Peyer's patch (tissue), 4 donors: ENCODE results near the gene TARDBP. TPM values are rescaled to one million over a fixed set of nuclear protein-coding genes. Genes with fewer than 3 reads are reported as not detected.
"Not testable (repeated sequence)": the region's sequence is repeated elsewhere in the genome, so short reads cannot be mapped to it uniquely, and the experiment has no call there.

ENCODE experiments used
- DNase-seq, 3 donors: peaks; one replicate each; pipeline ENCODE4 v3.0.0-alpha.2; 2017 to 2019
- H3K27ac ChIP-seq, 4 donors: fragments of 200-600 bp; sonication (generic); one replicate each; pipeline ENCODE4 v1.5.1; 2016 to 2019
- H3K27me3 ChIP-seq, 2 donors: fragments of 200-600 bp; sonication (generic); one replicate each; pipeline ENCODE4 v1.5.1; 2019
- H3K36me3 ChIP-seq, 3 donors: fragments of 200-600 bp; sonication (generic); one replicate each; pipeline ENCODE4 v1.5.1; 2016 to 2019
- H3K4me1 ChIP-seq, 4 donors: fragments of 200-600 bp; sonication (generic); one replicate each; pipeline ENCODE4 v1.5.1; 2016 to 2019
- H3K4me3 ChIP-seq, 4 donors: fragments of 200-600 bp; sonication (generic); 1 replicate in 3 of 4; 2 replicates in 1 of 4; pipeline ENCODE4 v1.5.1; 2016 to 2019; ENCODE audit warnings: mild to moderate bottlenecking in 1 of 4
- H3K9me3 ChIP-seq, 4 donors: fragments of 200-600 bp; sonication (generic); one replicate each; pipeline ENCODE4 v1.5.1; 2016 to 2019; ENCODE audit warnings: mild to moderate bottlenecking in 1 of 4
- CTCF ChIP-seq, 6 experiments: fragments of 450-650 bp in 4 of 6; fragments of 200-600 bp in 2 of 6; sonication (generic) in 1 of 6; IDR thresholded peaks; one replicate each; pipeline ENCODE4 v1.5.1; 2017 to 2019; ENCODE audit warnings: antibody characterized with exemption in 6 of 6, mild to moderate bottlenecking in 3 of 6, moderate library complexity in 1 of 6
- POLR2A ChIP-seq, 2 donors: fragments of 450-650 bp; IDR thresholded peaks; one replicate each; pipeline ENCODE4 v1.5.1; 2017; ENCODE audit warnings: antibody characterized with exemption in 2 of 2, mild to moderate bottlenecking in 2 of 2, moderate library complexity in 2 of 2
- total RNA-seq, 4 donors: library from RNA; depleted of rRNA; stranded (reverse); fragments of >200 nt; gene quantifications; one replicate each; pipeline ENCODE4 v1.1.0, GENCODE V29; 2016

TARDBP gene
- total RNA-seq, 4 donors from 2014 or later: 141 to 313 (median 167) TPM

- peak in 1 of 3 donors; percentile 43 for DNase-seq
- no peaks in the 10 kb centered on the region for H3K36me3 ChIP-seq
- TF ChIP-seq POLR2A (IDR thresholded peaks at IDR 0.05) (no peak), CTCF (IDR thresholded peaks at IDR 0.05) (no peak)
- no peaks in the 10 kb centered on the region for H3K27me3 ChIP-seq
- H3K4me1 ChIP-seq: no peaks in the 10 kb centered on the region
- no peaks in the 10 kb centered on the region for H3K9me3 ChIP-seq
- H3K4me3 ChIP-seq: peak overlapping the region in 1 of 4 donors; percentile 6
- H3K27ac ChIP-seq: no peak overlapping the region
These were observed 33.8 kb downstream of the TARDBP start for GRCh38 chr1:11046270-11046566.

- peak in 1 of 3 donors; percentile 21 for DNase-seq
- H3K4me3 ChIP-seq: peak within 1 kb of the TSS in 1 of 4 donors; percentile 6
- H3K4me1 ChIP-seq: no peaks in the 10 kb centered on the region
- no peak for TF ChIP-seq CTCF (IDR thresholded peaks at IDR 0.05)
- TF ChIP-seq POLR2A (IDR thresholded peaks at IDR 0.05): no peak
- no peak within 1 kb of the TSS for H3K27ac ChIP-seq
- no peaks in the 10 kb centered on the region for H3K36me3 ChIP-seq
- no peaks in the 10 kb centered on the region for H3K9me3 ChIP-seq
- H3K27me3 ChIP-seq: no peaks in the 10 kb centered on the region
These were observed 34.3 kb downstream of the TARDBP start, which contains the start of gene MASP2 for GRCh38 chr1:11046625-11047365. MASP2 (minus strand) TSS chr1:11047239; CDS start chr1:11047207, 32 bp downstream.

GRCh38 chr1:11051121-11051520 lies 38.7 kb downstream of the TARDBP start:
- H3K27ac ChIP-seq, DNase-seq, H3K9me3 ChIP-seq, H3K27me3 ChIP-seq, H3K4me3 ChIP-seq, H3K4me1 ChIP-seq: not testable (repeated sequence)
- H3K36me3 ChIP-seq: peaks cover 0 to 14% (median 0%) of the 10 kb centered on the region in 3 donors

GRCh38 chr1:11051781-11052511 lies 39.5 kb downstream of the TARDBP start:
- Histone ChIP-seq H3K36me3 (peaks cover 0 to 19% (median 0%) of the 10 kb centered on the region in 3 donors), H3K4me3 (no peak overlapping the region), H3K4me1 (no peaks in the 10 kb centered on the region), H3K27ac (no peak overlapping the region), H3K27me3 (no peaks in the 10 kb centered on the region), H3K9me3 (no peaks in the 10 kb centered on the region)
- no peak for TF ChIP-seq POLR2A (IDR thresholded peaks at IDR 0.05)
- no peak for TF ChIP-seq CTCF (IDR thresholded peaks at IDR 0.05)
- no peak for DNase-seq

GRCh38 chr1:11052839-11053757 lies 40.6 kb downstream of the TARDBP start:
- H3K9me3 ChIP-seq: no peaks in the 10 kb centered on the region
- no peaks in the 10 kb centered on the region for H3K4me1 ChIP-seq
- H3K36me3 ChIP-seq: peaks cover 0 to 19% (median 0%) of the 10 kb centered on the region in 3 donors
- no peak for DNase-seq
- no peaks in the 10 kb centered on the region for H3K27me3 ChIP-seq
- no peak overlapping the region for H3K4me3 ChIP-seq
- no peak overlapping the region for H3K27ac ChIP-seq
- TF ChIP-seq CTCF (IDR thresholded peaks at IDR 0.05) (no peak), POLR2A (IDR thresholded peaks at IDR 0.05) (no peak)
